ENCODE results near the gene IL5RA. TPM values are rescaled to one million over a fixed set of nuclear protein-coding genes. Genes with fewer than 3 reads are reported as not detected.

Gene IL5RA
- total RNA-seq, 1 donor from 2014 or later, result not detected

- TF ChIP-seq CTCF (IDR thresholded peaks at IDR 0.05; ENCODE audit: borderline replicate concordance), result no peak
- intact Hi-C loops (cut with micrococcal nuclease), result no loop called here
- no peak overlapping the region for H3K27ac ChIP-seq (replicated peaks)
- no peaks in the 10 kb centered on the region for H3K9me3 ChIP-seq (replicated peaks)
- H3K4me3 ChIP-seq, result no peak overlapping the region
- no peak for DNase-seq
- H3K36me3 ChIP-seq, result peaks cover 24% of the 10 kb centered on the region
- H3K4me1 ChIP-seq, result peaks cover 42% of the 10 kb centered on the region
- no peaks in the 10 kb centered on the region for H3K27me3 ChIP-seq (ENCODE audit: low read depth)
Measured at GRCh38 chr3:3129579-3129978, 19.4 kb upstream of the IL5RA start.

GRCh38 chr3:3127432-3128010 is 17.3 kb upstream of the IL5RA start:
- H3K36me3 ChIP-seq, result peaks cover 24% of the 10 kb centered on the region
- peak overlapping the region; percentile 97 for H3K4me3 ChIP-seq
- H3K27me3 ChIP-seq (ENCODE audit: low read depth), result no peaks in the 10 kb centered on the region
- no peak for DNase-seq
- TF ChIP-seq CTCF (IDR thresholded peaks at IDR 0.05; ENCODE audit: borderline replicate concordance), result no peak
- no peaks in the 10 kb centered on the region for H3K9me3 ChIP-seq (replicated peaks)
- intact Hi-C loops (cut with micrococcal nuclease), result no loop called here
- peak overlapping the region; percentile 95 for H3K27ac ChIP-seq (replicated peaks)
- peaks cover 42% of the 10 kb centered on the region for H3K4me1 ChIP-seq

- peak within 1 kb of the TSS; percentile 97 for H3K4me3 ChIP-seq
- DNase-seq, result peak; percentile 97
- no peaks in the 10 kb centered on the region for H3K9me3 ChIP-seq (replicated peaks)
- TF ChIP-seq CTCF (IDR thresholded peaks at IDR 0.05; ENCODE audit: borderline replicate concordance), result no peak
- H3K27ac ChIP-seq (replicated peaks), result peak within 1 kb of the TSS; percentile 95
- peaks cover 42% of the 10 kb centered on the region for H3K4me1 ChIP-seq
- intact Hi-C loops (cut with micrococcal nuclease), result no loop called here
- no peaks in the 10 kb centered on the region for H3K27me3 ChIP-seq (ENCODE audit: low read depth)
- H3K36me3 ChIP-seq, result peaks cover 24% of the 10 kb centered on the region
Measured at GRCh38 chr3:3126477-3127431, 16.6 kb upstream of the IL5RA start, which contains the start of gene TRNT1. Gene TRNT1 (plus strand): TSS chr3:3126940. CDS start chr3:3129041, 2,101 bp downstream.

- Histone ChIP-seq H3K27me3 (ENCODE audit: low read depth) (no peaks in the 10 kb centered on the region), H3K36me3 (peaks cover 20% of the 10 kb centered on the region), H3K4me3 (peak overlapping the region; percentile 97), H3K4me1 (peaks cover 42% of the 10 kb centered on the region), H3K27ac (replicated peaks) (peak overlapping the region; percentile 95), H3K9me3 (replicated peaks) (no peaks in the 10 kb centered on the region)
- TF ChIP-seq CTCF (IDR thresholded peaks at IDR 0.05; ENCODE audit: borderline replicate concordance), result no peak
- DNase-seq, result no peak
- intact Hi-C loops (cut with micrococcal nuclease), result no loop called here
Measured at GRCh38 chr3:3125977-3126376, 15.8 kb upstream of the IL5RA start.

GRCh38 chr3:3119393-3119851 is 9.2 kb upstream of the IL5RA start:
- no peaks in the 10 kb centered on the region for H3K36me3 ChIP-seq
- no peaks in the 10 kb centered on the region for H3K9me3 ChIP-seq (replicated peaks)
- intact Hi-C loops (cut with micrococcal nuclease), result no loop called here
- no peak for TF ChIP-seq CTCF (IDR thresholded peaks at IDR 0.05; ENCODE audit: borderline replicate concordance)
- DNase-seq, result no peak
- no peak overlapping the region for H3K27ac ChIP-seq (replicated peaks)
- no peaks in the 10 kb centered on the region for H3K4me1 ChIP-seq
- no peaks in the 10 kb centered on the region for H3K27me3 ChIP-seq (ENCODE audit: low read depth)
- H3K4me3 ChIP-seq, result no peak overlapping the region

Measured in left ventricle myocardium inferior (tissue), 1 donor.